ENCODE measurements around the gene FOXD2. TPM values are rescaled to one million over a fixed set of nuclear protein-coding genes. Genes with fewer than 3 reads are reported as not detected.
"Not testable (repeated sequence)": the region's sequence is repeated elsewhere in the genome, so short reads cannot be mapped to it uniquely, and the experiment has no call there.

FOXD2 gene
- total RNA-seq, 2 experiments from 2014 or later, result 0.50 to 0.71 TPM

DNA sequence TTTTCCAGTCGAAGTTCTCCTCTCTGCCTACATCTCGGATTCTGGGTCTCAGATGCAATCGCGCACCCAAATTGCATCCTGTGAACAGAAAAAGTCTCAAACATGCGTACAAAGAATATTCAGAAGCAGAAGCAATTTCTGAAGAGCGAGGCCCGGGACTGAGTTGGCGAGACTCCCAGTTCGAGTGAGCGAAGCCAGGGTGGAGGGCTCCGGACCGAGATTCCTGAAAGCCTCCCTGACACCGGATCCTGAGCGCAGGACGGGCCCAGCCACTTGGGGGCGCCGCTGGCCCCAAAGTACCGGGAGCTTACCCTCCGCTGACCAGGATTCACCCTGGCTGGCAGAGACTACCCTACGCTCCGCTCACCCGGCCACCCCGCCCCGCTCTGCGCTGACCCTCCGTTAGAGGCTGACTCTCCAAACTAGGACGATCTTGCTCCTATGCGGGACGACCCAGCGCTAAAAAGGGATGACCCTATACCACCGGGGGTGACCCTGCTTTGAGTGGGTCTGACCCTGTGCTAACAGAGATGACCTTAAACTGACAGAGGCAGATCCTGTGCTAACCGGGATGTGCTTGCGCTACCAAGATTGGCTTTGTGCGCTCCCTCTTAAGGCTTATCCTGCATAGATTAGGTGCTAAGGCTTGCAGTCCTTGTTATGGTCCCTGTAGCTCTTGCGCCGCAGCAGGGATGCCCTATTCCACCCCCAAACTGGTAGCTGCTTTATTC, 12.1 kb downstream of the FOXD2 start:
- Mint-ChIP-seq H3K4me1 (peaks cover 4% of the 10 kb centered on the region), H3K9me3 (no peaks in the 10 kb centered on the region), H3K36me3 (no peaks in the 10 kb centered on the region), H3K27ac (no peak overlapping the region), H3K27me3 (peaks cover 64% of the 10 kb centered on the region), H3K4me3 (no peak overlapping the region)
- POLR2A ChIA-PET, result interaction anchor here (1.1 kb wide), 1 partner anchor 12 kb away, joined by 3 read pairs; the partner anchor contains the start of gene FOXD2
- DNase-seq (no peak), ATAC-seq (ENCODE audit: low read depth) (no peak)

DNA sequence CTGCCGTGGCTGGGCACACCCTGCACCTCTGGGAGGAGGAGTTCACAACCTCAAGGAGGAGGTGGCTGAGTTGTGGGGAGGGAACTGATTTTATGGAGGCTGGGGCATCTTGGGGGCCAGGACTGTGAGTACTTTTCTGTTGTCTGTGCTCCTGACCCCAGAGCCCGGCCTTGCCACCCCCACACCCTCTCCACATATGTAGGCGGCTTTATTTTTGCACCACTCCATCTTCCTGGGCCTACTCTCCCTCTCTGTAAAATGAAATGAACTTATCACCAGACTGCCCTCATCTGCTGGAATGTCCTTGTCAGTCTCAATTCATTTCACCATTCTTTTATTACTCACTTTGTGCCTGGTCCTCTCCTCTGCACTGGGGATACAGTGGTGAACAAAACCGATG, 12.8 kb downstream of the FOXD2 start:
- DNase-seq (no peak), ATAC-seq (ENCODE audit: low read depth) (no peak)
- H3K36me3 Mint-ChIP-seq, result no peaks in the 10 kb centered on the region
- H3K4me3 Mint-ChIP-seq, result no peak overlapping the region
- H3K27ac Mint-ChIP-seq, result no peak overlapping the region
- peaks cover 1% of the 10 kb centered on the region for H3K4me1 Mint-ChIP-seq
- POLR2A ChIA-PET, result no interaction called here
- no peaks in the 10 kb centered on the region for H3K9me3 Mint-ChIP-seq
- peaks cover 58% of the 10 kb centered on the region for H3K27me3 Mint-ChIP-seq

- Mint-ChIP-seq H3K27me3 (peaks cover 40% of the 10 kb centered on the region), H3K27ac (no peak overlapping the region), H3K4me3 (no peak overlapping the region), H3K36me3 (no peaks in the 10 kb centered on the region), H3K4me1 (no peaks in the 10 kb centered on the region), H3K9me3 (no peaks in the 10 kb centered on the region)
- ATAC-seq (ENCODE audit: low read depth) (no peak), DNase-seq (no peak)
- POLR2A ChIA-PET, result no interaction called here
Observed at GRCh38 chr1:47452426-47452825, 14.6 kb downstream of the FOXD2 start.

GRCh38 chr1:47453910-47454309, 16.1 kb downstream of the FOXD2 start:
- peaks cover 33% of the 10 kb centered on the region for H3K27me3 Mint-ChIP-seq
- H3K27ac Mint-ChIP-seq; DNase-seq; H3K9me3 Mint-ChIP-seq; H3K4me3 Mint-ChIP-seq; H3K4me1 Mint-ChIP-seq; ATAC-seq (ENCODE audit: low read depth); H3K36me3 Mint-ChIP-seq; POLR2A ChIA-PET: not testable (repeated sequence)

GRCh38 chr1:47456250-47456649, 18.4 kb downstream of the FOXD2 start:
- ATAC-seq (ENCODE audit: low read depth), result no peak
- Mint-ChIP-seq H3K27me3 (peaks cover 37% of the 10 kb centered on the region), H3K27ac (no peak overlapping the region), H3K4me3 (no peak overlapping the region), H3K9me3 (no peaks in the 10 kb centered on the region), H3K4me1 (no peaks in the 10 kb centered on the region), H3K36me3 (no peaks in the 10 kb centered on the region)
- no peak for DNase-seq
- POLR2A ChIA-PET, result no interaction called here

- DNase-seq; H3K36me3 Mint-ChIP-seq; H3K9me3 Mint-ChIP-seq; H3K4me3 Mint-ChIP-seq; ATAC-seq (ENCODE audit: low read depth); H3K27ac Mint-ChIP-seq; H3K4me1 Mint-ChIP-seq; POLR2A ChIA-PET: not testable (repeated sequence)
- H3K27me3 Mint-ChIP-seq, result peaks cover 37% of the 10 kb centered on the region
Observed at GRCh38 chr1:47457547-47457946, 19.7 kb downstream of the FOXD2 start.

- peaks cover 49% of the 10 kb centered on the region for H3K27me3 Mint-ChIP-seq
- no peaks in the 10 kb centered on the region for H3K4me1 Mint-ChIP-seq
- H3K4me3 Mint-ChIP-seq, result no peak overlapping the region
- no peaks in the 10 kb centered on the region for H3K36me3 Mint-ChIP-seq
- no peaks in the 10 kb centered on the region for H3K9me3 Mint-ChIP-seq
- no peak overlapping the region for H3K27ac Mint-ChIP-seq
- ATAC-seq (ENCODE audit: low read depth), result no peak
- no peak for DNase-seq
- POLR2A ChIA-PET, result no interaction called here
Observed at GRCh38 chr1:47459253-47459788, 21.5 kb downstream of the FOXD2 start.

DNA sequence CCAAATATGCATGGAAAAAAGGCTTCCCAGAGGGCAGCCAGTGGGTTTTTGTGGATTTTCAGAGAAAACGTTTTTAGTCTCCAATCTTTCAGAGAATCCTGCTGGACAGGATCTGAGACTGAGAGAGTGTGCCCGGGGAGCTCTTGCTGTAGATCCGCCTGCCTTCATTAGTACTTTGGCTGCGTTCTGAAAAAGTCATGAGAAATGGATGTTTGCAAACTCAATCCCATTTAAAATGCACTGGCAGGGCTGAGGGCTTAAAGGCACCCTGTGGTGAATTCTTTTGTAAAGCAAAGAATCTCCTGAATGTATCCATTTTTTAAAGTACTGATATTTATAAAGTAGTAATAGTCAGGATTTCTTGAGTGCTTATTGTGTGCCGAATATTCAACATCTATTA, 22.2 kb downstream of the FOXD2 start:
- H3K4me3 Mint-ChIP-seq, result no peak overlapping the region
- no peak overlapping the region for H3K27ac Mint-ChIP-seq
- peaks cover 49% of the 10 kb centered on the region for H3K27me3 Mint-ChIP-seq
- no peaks in the 10 kb centered on the region for H3K4me1 Mint-ChIP-seq
- POLR2A ChIA-PET, result no interaction called here
- ATAC-seq (ENCODE audit: low read depth) (no peak), DNase-seq (no peak)
- H3K36me3 Mint-ChIP-seq, result no peaks in the 10 kb centered on the region
- no peaks in the 10 kb centered on the region for H3K9me3 Mint-ChIP-seq

- H3K27me3 Mint-ChIP-seq, result peaks cover 49% of the 10 kb centered on the region
- no peaks in the 10 kb centered on the region for H3K9me3 Mint-ChIP-seq
- H3K4me1 Mint-ChIP-seq, result no peaks in the 10 kb centered on the region
- no peak for ATAC-seq (ENCODE audit: low read depth)
- H3K4me3 Mint-ChIP-seq, result no peak overlapping the region
- no peak for DNase-seq
- H3K27ac Mint-ChIP-seq, result no peak overlapping the region
- POLR2A ChIA-PET, result no interaction called here
- H3K36me3 Mint-ChIP-seq, result no peaks in the 10 kb centered on the region
Observed at GRCh38 chr1:47460456-47460855, 22.6 kb downstream of the FOXD2 start.

DNA sequence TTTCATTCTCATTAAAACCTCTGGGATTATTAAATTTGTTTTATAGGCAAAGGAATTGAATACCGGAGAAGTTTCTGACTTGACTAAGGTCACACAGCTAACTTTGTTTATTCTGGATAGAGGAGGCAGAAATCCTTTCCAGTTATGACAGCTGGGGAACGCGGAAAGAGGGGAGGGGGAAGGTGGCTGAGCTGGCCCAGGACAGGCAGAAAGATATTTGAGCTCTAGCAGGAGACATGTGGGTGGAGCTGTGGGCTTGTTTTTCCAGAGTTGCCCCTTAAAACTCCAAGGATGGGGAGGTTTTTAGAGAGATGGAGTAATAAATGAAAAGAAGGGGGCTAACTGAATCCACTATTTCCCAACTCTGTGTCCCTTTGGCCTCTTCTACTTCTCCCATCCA, 27.8 kb downstream of the FOXD2 start:
- ATAC-seq (ENCODE audit: low read depth), result no peak
- POLR2A ChIA-PET, result no interaction called here
- no peaks in the 10 kb centered on the region for H3K9me3 Mint-ChIP-seq
- H3K36me3 Mint-ChIP-seq, result no peaks in the 10 kb centered on the region
- H3K4me1 Mint-ChIP-seq, result no peaks in the 10 kb centered on the region
- H3K4me3 Mint-ChIP-seq, result no peak overlapping the region
- no peak for DNase-seq
- peaks cover 33% of the 10 kb centered on the region for H3K27me3 Mint-ChIP-seq
- H3K27ac Mint-ChIP-seq, result no peak overlapping the region

DNA sequence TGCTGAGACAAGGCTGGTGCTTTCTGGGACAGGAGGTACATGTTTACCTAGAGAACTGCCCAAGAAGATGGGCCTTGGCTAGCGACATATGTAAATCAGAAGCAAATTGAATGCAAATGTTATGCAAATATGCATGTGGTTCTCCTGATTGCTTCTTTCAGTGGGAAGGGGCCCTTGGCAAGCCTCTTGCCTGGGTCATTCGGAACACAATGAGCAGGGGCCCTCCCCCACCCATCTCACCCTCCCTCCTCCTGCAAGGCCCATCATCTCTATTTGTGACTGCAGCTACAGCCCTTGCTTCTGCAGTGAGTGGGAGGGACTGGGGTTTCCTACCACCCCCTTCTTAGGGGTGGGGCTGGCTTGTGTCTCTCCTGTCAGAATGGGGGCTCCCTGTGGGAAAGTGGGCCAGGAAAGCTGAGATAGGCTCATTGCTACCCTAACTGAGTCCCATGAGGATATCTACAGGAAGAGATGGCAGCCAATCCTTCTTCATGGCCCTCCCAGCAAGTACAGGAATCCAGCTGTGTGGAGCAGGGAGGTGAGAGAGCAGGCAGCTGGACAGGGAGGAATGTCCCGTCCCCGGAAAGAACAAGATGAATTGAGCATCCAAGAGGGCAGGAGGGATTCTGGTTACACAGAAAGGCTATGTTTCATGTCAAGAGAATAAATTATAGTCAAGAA, 31.0 kb downstream of the FOXD2 start:
- ATAC-seq (ENCODE audit: low read depth) (no peak), DNase-seq (no peak)
- H3K4me3 Mint-ChIP-seq, result no peak overlapping the region
- H3K36me3 Mint-ChIP-seq, result no peaks in the 10 kb centered on the region
- no peak overlapping the region for H3K27ac Mint-ChIP-seq
- H3K4me1 Mint-ChIP-seq, result no peaks in the 10 kb centered on the region
- no peaks in the 10 kb centered on the region for H3K9me3 Mint-ChIP-seq
- peaks cover 9% of the 10 kb centered on the region for H3K27me3 Mint-ChIP-seq
- POLR2A ChIA-PET, result no interaction called here

- POLR2A ChIA-PET, result no interaction called here
- no peaks in the 10 kb centered on the region for H3K36me3 Mint-ChIP-seq
- no peak for ATAC-seq (ENCODE audit: low read depth)
- H3K27me3 Mint-ChIP-seq, result peaks cover 10% of the 10 kb centered on the region
- DNase-seq, result no peak
- H3K27ac Mint-ChIP-seq, result no peak overlapping the region
- no peak overlapping the region for H3K4me3 Mint-ChIP-seq
- H3K9me3 Mint-ChIP-seq, result no peaks in the 10 kb centered on the region
- no peaks in the 10 kb centered on the region for H3K4me1 Mint-ChIP-seq
Observed at GRCh38 chr1:47469390-47469759, 31.5 kb downstream of the FOXD2 start.

DNA sequence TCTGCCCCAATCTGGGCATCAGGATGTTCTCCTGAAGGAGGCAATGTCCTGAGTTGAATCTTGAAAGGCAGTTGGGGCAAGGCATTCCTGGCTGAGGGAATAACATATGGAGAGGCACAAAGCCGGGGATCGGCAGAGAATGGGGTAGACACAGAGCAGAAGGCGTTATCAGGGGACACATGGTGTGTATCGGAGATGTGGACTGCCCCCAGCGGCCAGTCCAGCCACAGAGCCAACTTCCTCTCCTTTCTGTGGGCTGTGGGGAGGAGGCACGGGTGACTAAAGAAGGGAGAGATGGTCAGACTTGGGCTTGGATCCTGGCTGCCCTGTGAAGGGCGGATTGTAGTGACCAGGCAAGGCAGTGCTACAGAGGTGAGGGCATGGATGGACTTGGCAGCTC, 32.1 kb downstream of the FOXD2 start:
- no peak overlapping the region for H3K27ac Mint-ChIP-seq
- H3K27me3 Mint-ChIP-seq, result peaks cover 10% of the 10 kb centered on the region
- no peaks in the 10 kb centered on the region for H3K4me1 Mint-ChIP-seq
- H3K36me3 Mint-ChIP-seq, result no peaks in the 10 kb centered on the region
- ATAC-seq (ENCODE audit: low read depth), result no peak
- no peak overlapping the region for H3K4me3 Mint-ChIP-seq
- POLR2A ChIA-PET, result no interaction called here
- no peaks in the 10 kb centered on the region for H3K9me3 Mint-ChIP-seq
- DNase-seq, result no peak

GRCh38 chr1:47471163-47471562, 33.3 kb downstream of the FOXD2 start:
- Mint-ChIP-seq H3K4me1 (no peaks in the 10 kb centered on the region), H3K36me3 (no peaks in the 10 kb centered on the region), H3K9me3 (no peaks in the 10 kb centered on the region), H3K27ac (no peak overlapping the region), H3K4me3 (no peak overlapping the region), H3K27me3 (peaks cover 10% of the 10 kb centered on the region)
- ATAC-seq (ENCODE audit: low read depth), result no peak
- no peak for DNase-seq
- POLR2A ChIA-PET, result no interaction called here

Data from activated naive CD8-positive, alpha-beta T cell treated with anti-CD3 and anti-CD28 coated beads, Interleukin-2, amount 10 ng/mL, durations not matched to agents 7 days and 5 days (primary cell).